CD4-positive, CD25-positive, alpha-beta regulatory T cell (primary cell): ENCODE measurements around the gene CLPTM1L. TPM values are rescaled to one million over a fixed set of nuclear protein-coding genes. Genes with fewer than 3 reads are reported as not detected.

ENCODE experiments used
- ATAC-seq, 2 donors: fragments of 150-1000 bp; cut with Tn5 transposase; one replicate each; pipeline ENCODE4 v1.10.0; 2021; ENCODE audit warnings: low read depth in 2 of 2, moderate number of reproducible peaks in 2 of 2, moderate library complexity in 1 of 2
- DNase-seq, 3 donors: peaks; one replicate each; pipeline versions ENCODE4 v3.0.0 to v3.0.0-alpha.2; 2012 to 2022; ENCODE audit warnings: mixed read lengths in 1 of 3
- H3K27ac ChIP-seq: one replicate; pipeline ENCODE4 v1.7.0; 2013; ENCODE audit warnings: mild to moderate bottlenecking, low read length; ENCODE audit not compliant: insufficient read depth, poor library complexity, severe bottlenecking
- H3K27me3 ChIP-seq: one replicate; pipeline ENCODE4 v1.7.0; 2013; ENCODE audit warnings: low read length; ENCODE audit not compliant: control insufficient read depth, insufficient read depth
- H3K36me3 ChIP-seq: one replicate; pipeline ENCODE4 v1.7.0; 2013; ENCODE audit warnings: mild to moderate bottlenecking, low read length, moderate library complexity; ENCODE audit not compliant: control insufficient read depth, insufficient read depth
- H3K4me1 ChIP-seq: 2 replicates; pipeline ENCODE4 v1.7.0; 2013; ENCODE audit warnings: mild to moderate bottlenecking, low read length; ENCODE audit not compliant: insufficient read depth, control insufficient read depth, poor library complexity, severe bottlenecking
- H3K4me3 ChIP-seq: one replicate; pipeline ENCODE4 v1.7.0; 2013; ENCODE audit warnings: low read depth, mild to moderate bottlenecking, low read length, moderate library complexity
- H3K9me3 ChIP-seq, 2 experiments: 1 replicate in 1 of 2; 2 replicates in 1 of 2; pipeline ENCODE4 v1.7.0; 2013; ENCODE audit warnings: low read length in 2 of 2, mild to moderate bottlenecking in 1 of 2, moderate library complexity in 1 of 2; ENCODE audit not compliant: control insufficient read depth in 2 of 2
- H3K27ac Mint-ChIP-seq, 3 donors: one replicate each; pipeline ENCODE4 v1.8.0; 2020 to 2022; ENCODE audit warnings: mild to moderate bottlenecking in 3 of 3, mixed read lengths in 3 of 3, moderate library complexity in 2 of 3
- H3K27me3 Mint-ChIP-seq: one replicate; pipeline ENCODE4 v1.8.0; 2022; ENCODE audit warnings: mild to moderate bottlenecking, mixed read lengths
- H3K36me3 Mint-ChIP-seq: one replicate; pipeline ENCODE4 v1.8.0; 2020; ENCODE audit warnings: mixed read lengths
- H3K4me1 Mint-ChIP-seq, 4 donors: one replicate each; pipeline ENCODE4 v1.8.0; 2020 to 2022; ENCODE audit warnings: mixed read lengths in 4 of 4, mild to moderate bottlenecking in 1 of 4
- H3K4me3 Mint-ChIP-seq, 4 donors: one replicate each; pipeline ENCODE4 v1.8.0; 2020 to 2022; ENCODE audit warnings: mild to moderate bottlenecking in 4 of 4, mixed read lengths in 4 of 4, moderate library complexity in 3 of 4
- H3K9me3 Mint-ChIP-seq, 7 donors: one replicate each; pipeline ENCODE4 v1.8.0; 2020 to 2022; ENCODE audit warnings: mixed read lengths in 7 of 7, mild to moderate bottlenecking in 3 of 7, moderate library complexity in 2 of 7
- polyA plus RNA-seq, 4 donors: library from polyadenylated mRNA; unstranded; fragments of 300-500 nt; fragmentation: Illumina TruSeq; gene quantifications; one replicate each; pipeline ENCODE4 v1.2.3, GENCODE V29; 2021
- total RNA-seq: library from RNA; stranded (reverse); gene quantifications from one replicate; pipeline ENCODE4 v1.2.3, GENCODE V29; 2022

Gene CLPTM1L
- total and polyA plus RNA-seq, 5 donors from 2014 or later = 25.3 to 104 (median 58.8) TPM

DNA sequence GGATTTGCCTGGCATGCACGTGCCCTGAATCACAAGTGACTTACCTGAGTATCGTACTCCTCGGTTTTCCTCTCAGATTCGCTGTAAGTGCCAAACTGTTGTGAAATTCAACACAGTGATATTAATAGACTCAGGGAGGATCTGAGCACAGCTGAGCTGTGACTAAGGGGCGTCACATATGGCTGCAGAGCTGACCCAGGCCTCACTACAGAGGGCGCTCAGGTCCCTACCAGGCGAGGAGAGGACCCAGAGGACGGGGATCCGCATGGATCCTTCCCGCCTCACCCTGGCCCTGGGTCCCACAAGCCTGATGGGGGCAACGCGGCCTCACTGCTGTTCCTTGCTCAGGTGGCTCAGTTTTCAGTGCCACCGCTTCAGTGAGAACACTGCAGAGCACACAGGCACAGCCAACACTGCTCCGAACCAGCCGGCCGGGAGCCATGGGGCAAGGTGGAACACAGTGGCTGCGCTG lies 20.1 kb downstream of the CLPTM1L start:
- H3K4me3 Mint-ChIP-seq = no peak overlapping the region
- no peak overlapping the region for H3K27ac ChIP-seq
- DNase-seq (no peak), ATAC-seq (no peak)
- no peaks in the 10 kb centered on the region for H3K27me3 ChIP-seq
- H3K36me3 ChIP-seq = peaks cover 45% of the 10 kb centered on the region
- H3K4me1 Mint-ChIP-seq = peaks cover 0 to 9% (median 2%) of the 10 kb centered on the region in 4 donors
- no peaks in the 10 kb centered on the region for H3K9me3 Mint-ChIP-seq
- H3K27ac Mint-ChIP-seq = no peak overlapping the region
- H3K4me3 ChIP-seq = no peak overlapping the region
- H3K27me3 Mint-ChIP-seq = no peaks in the 10 kb centered on the region
- H3K36me3 Mint-ChIP-seq = peaks cover 29% of the 10 kb centered on the region
- no peaks in the 10 kb centered on the region for H3K4me1 ChIP-seq
- no peaks in the 10 kb centered on the region for H3K9me3 ChIP-seq

DNA sequence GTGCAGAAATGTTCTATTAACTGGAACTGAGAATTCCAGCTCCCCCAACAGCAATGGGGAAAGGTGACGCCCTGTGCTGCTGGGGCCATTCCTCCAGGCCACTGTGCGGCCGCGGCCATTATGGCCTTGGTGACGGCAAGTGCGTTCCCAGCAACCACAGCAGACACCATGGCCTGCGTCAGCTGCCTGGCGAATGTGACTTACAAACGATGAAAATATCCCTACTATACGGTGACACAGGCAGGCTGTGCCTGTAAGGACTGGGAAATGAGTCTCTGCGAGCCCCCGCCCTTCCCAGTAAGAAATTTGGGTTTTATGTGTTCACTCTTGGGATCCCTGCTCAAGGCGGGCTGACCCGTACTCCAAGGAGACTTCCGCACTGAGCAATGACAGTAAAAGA lies 20.6 kb downstream of the CLPTM1L start:
- H3K9me3 Mint-ChIP-seq = no peaks in the 10 kb centered on the region
- ATAC-seq = no peak
- H3K27me3 ChIP-seq = no peaks in the 10 kb centered on the region
- peaks cover 50% of the 10 kb centered on the region for H3K36me3 ChIP-seq
- H3K9me3 ChIP-seq = no peaks in the 10 kb centered on the region
- H3K27me3 Mint-ChIP-seq = no peaks in the 10 kb centered on the region
- no peak overlapping the region for H3K4me3 Mint-ChIP-seq
- no peak for DNase-seq
- H3K4me3 ChIP-seq = no peak overlapping the region
- H3K27ac ChIP-seq = no peak overlapping the region
- peaks cover 29% of the 10 kb centered on the region for H3K36me3 Mint-ChIP-seq
- no peak overlapping the region for H3K27ac Mint-ChIP-seq
- H3K4me1 ChIP-seq = no peaks in the 10 kb centered on the region
- peaks cover 0 to 9% (median 2%) of the 10 kb centered on the region in 4 donors for H3K4me1 Mint-ChIP-seq

DNA sequence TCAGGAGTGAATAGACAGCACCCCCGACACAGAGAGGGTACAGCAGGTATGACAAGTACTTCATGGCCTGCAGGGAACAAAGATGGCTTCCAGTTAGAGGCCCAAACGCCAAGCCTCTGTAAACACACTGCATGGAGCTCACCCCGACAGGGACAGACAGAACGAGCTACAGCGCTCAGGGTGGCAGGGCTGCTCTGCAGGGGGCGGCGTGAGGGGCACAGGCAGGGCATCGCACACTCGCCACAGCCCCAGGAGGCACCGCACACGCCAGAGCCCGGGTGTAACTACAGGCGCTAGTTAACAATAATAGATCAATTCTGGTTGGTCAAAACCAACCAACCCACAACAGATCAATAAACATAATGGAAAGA lies 21.1 kb downstream of the CLPTM1L start:
- Histone ChIP-seq H3K9me3 (no peaks in the 10 kb centered on the region), H3K27me3 (no peaks in the 10 kb centered on the region), H3K4me3 (no peak overlapping the region), H3K4me1 (no peaks in the 10 kb centered on the region), H3K27ac (no peak overlapping the region), H3K36me3 (peaks cover 52% of the 10 kb centered on the region)
- DNase-seq = no peak
- Mint-ChIP-seq H3K4me1 (peaks cover 0 to 8% (median 2%) of the 10 kb centered on the region in 4 donors), H3K36me3 (peaks cover 29% of the 10 kb centered on the region), H3K4me3 (no peak overlapping the region), H3K9me3 (no peaks in the 10 kb centered on the region), H3K27me3 (no peaks in the 10 kb centered on the region), H3K27ac (no peak overlapping the region)
- ATAC-seq = no peak

DNA sequence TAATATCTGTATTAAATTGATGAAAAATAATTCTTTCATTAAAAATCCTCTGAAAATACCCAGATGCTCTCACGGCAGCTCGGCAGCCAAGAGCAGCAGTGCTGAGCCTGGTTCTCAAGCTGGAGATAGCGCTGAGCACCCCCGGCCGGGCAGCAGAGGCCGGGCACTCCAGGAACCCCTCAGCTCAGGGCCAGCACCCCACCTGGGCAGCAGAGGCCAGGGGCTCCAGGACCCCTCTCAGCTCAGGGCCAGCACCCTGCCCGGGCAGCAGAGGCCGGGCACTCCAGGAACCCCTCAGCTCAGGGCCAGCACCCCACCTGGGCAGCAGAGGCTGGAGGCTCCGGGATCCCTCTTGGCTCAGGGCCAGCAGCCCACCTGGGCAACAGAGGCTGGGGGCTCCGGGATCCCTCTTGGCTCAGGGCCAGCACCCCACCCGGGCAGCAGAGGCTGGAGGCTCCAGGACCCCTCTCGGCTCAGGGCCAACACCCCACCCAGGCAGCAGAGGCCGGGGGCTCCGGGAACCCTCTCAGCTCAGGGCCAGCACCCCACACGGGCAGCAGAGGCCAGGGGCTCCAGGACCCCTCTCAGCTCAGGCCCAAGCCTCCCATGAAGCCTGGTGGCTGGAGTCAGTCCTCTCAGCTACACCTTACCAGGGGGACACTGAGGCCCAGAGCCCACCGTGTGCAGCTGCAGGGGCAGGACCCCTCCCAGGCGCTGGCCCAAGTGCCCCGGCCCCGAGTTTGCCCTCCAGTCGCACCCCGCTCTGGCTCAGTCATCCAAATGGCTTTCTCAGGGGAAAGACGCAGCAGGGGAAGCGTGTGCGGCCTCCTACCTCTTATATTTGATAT lies 21.7 kb downstream of the CLPTM1L start:
- no peak overlapping the region for H3K27ac ChIP-seq
- DNase-seq = no peak
- H3K27ac Mint-ChIP-seq = no peak overlapping the region

DNA sequence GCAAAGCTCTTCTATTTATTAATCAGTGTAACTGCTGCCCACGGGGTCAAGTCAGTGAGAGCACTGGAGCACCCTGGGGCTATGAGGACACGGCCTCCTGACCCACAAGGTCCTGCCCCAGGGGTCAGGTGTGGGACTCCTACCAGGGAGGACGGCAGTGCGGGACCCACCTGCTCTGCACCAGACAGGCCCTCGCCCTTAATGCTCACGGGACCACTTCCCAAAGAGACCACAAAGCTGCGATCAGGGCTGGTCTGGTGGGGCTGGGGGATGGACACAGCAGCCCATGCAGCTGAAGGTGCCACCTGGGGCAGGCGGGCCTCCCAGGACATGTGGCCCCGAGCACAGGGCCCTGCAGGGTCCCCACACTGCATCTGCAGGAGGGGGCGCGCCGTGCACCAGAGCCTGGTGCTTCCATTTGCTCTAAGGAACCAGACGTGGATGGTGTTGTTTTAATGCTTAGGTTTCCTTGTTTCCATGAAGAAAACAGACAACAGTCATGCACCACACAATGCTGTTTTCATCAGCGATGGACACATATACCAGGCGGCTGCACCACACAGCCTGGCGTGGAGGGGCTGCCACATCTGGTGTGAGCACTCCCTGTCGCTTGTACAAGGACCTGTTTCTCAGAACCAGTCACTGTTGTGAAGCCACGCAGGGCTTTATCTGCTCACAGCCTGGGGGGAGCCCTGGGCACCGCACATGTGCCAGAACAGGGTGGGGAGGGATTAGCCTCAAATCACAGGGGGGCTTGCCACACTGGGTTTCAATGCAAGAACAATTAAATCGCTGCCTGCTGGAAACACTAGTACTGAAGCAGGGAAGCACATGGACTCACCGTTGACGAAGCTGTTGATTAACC lies 22.6 kb downstream of the CLPTM1L start:
- ATAC-seq (no peak), DNase-seq (no peak)
- H3K4me3 ChIP-seq = no peak overlapping the region
- Mint-ChIP-seq H3K36me3 (peaks cover 22% of the 10 kb centered on the region), H3K9me3 (no peaks in the 10 kb centered on the region), H3K4me1 (peaks cover 0 to 8% (median 4%) of the 10 kb centered on the region in 4 donors), H3K27me3 (no peaks in the 10 kb centered on the region), H3K27ac (no peak overlapping the region), H3K4me3 (no peak overlapping the region)
- no peaks in the 10 kb centered on the region for H3K27me3 ChIP-seq
- peaks cover 63% of the 10 kb centered on the region for H3K36me3 ChIP-seq
- no peak overlapping the region for H3K27ac ChIP-seq
- H3K4me1 ChIP-seq = no peaks in the 10 kb centered on the region
- H3K9me3 ChIP-seq = no peaks in the 10 kb centered on the region

More for the DNA sequence above, 21.7 kb downstream of the CLPTM1L start:
- Mint-ChIP-seq H3K9me3 (no peaks in the 10 kb centered on the region), H3K36me3 (peaks cover 23% of the 10 kb centered on the region), H3K27me3 (no peaks in the 10 kb centered on the region), H3K4me1 (peaks cover 0 to 5% (median 0%) of the 10 kb centered on the region in 4 donors), H3K4me3 (no peak overlapping the region)
- Histone ChIP-seq H3K9me3 (no peaks in the 10 kb centered on the region), H3K36me3 (peaks cover 58% of the 10 kb centered on the region), H3K27me3 (no peaks in the 10 kb centered on the region), H3K4me3 (no peak overlapping the region), H3K4me1 (no peaks in the 10 kb centered on the region)
- no peak for ATAC-seq

DNA sequence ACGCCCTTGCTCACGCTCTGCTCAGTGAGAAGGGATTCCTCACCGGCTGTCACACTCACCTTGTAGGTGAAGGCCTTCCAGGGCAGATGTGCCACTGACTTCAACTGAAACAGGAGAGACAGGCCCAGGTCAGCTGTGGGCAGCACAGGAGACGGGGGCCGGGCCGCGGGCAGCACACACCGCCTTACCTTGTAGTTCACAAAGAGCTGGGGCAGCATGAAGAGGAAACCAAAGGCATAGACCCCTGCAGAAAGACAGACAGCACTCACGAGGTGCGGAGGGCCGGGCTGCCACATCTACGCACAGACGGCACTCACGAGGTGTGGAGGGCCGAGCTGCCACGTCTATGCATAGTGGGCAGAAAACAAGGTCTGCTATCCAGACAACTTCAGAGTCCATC lies 23.3 kb downstream of the CLPTM1L start:
- H3K4me1 Mint-ChIP-seq = peaks cover 5 to 14% (median 9%) of the 10 kb centered on the region in 4 donors
- H3K4me3 Mint-ChIP-seq = no peak overlapping the region
- Histone ChIP-seq H3K27ac (no peak overlapping the region), H3K9me3 (no peaks in the 10 kb centered on the region), H3K36me3 (peaks cover 63% of the 10 kb centered on the region), H3K4me3 (no peak overlapping the region), H3K27me3 (no peaks in the 10 kb centered on the region), H3K4me1 (peaks cover 6% of the 10 kb centered on the region)
- DNase-seq (no peak), ATAC-seq (no peak)
- H3K36me3 Mint-ChIP-seq = peaks cover 25% of the 10 kb centered on the region
- no peaks in the 10 kb centered on the region for H3K9me3 Mint-ChIP-seq
- H3K27ac Mint-ChIP-seq = peak overlapping the region in 1 of 3 donors; percentile 81
- no peaks in the 10 kb centered on the region for H3K27me3 Mint-ChIP-seq

DNA sequence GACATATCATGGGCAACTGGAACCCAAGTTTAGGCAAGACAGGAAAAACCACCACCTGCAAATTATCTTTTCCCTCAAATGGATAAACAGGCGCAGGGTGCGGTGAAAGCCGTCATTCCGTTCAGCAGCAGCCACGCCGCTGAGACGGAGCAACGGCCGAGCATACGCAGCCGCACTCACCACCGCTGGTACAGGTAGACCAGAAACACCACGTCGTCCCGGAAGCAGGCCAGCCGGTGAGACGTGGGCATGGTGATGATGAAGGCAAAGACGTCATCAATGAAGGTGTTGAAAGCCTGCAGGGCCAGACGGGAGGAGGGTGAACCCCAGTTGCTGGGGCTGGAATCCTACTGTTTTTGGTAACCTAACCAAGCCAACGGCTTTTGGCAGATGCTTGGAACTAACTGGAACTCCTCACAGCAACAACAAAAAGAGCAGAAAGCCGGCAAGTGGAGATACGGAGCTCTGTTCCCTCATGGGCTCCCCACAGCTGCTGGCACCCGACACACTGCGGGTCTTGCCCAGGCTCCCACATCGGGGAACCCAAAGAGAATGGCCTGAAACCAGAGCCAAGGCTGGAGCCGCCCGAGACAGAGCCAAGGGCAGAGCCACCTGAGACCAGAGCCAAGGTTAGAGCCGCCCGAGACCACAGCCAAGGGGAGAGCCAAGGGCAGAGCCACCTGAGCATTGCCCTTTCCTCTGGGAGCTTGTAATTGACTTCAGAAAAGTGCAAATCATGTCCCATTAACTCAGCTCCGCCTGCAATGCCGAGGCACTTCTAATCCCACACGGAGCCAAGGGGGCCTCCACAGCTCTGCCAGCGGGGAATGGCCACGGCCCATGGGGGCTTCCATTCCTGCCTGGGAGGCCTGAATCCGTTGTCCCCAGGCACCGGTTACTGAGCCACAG lies 24.2 kb downstream of the CLPTM1L start:
- peak overlapping the region; percentile 56 to 75 (median 69) for H3K27ac Mint-ChIP-seq
- Histone ChIP-seq H3K27me3 (no peaks in the 10 kb centered on the region), H3K27ac (no peak overlapping the region), H3K4me3 (no peak overlapping the region), H3K9me3 (no peaks in the 10 kb centered on the region), H3K36me3 (peaks cover 60% of the 10 kb centered on the region), H3K4me1 (peaks cover 15% of the 10 kb centered on the region)
- peaks cover 8 to 20% (median 16%) of the 10 kb centered on the region in 4 donors for H3K4me1 Mint-ChIP-seq
- no peak for ATAC-seq
- H3K36me3 Mint-ChIP-seq = peaks cover 19% of the 10 kb centered on the region
- H3K9me3 Mint-ChIP-seq = no peaks in the 10 kb centered on the region
- DNase-seq = no peak
- H3K27me3 Mint-ChIP-seq = peaks cover 3% of the 10 kb centered on the region
- no peak overlapping the region for H3K4me3 Mint-ChIP-seq
